Measurements from ENCODE around the gene MCF2L.

The MCF2L gene

GRCh38 chr13:113002913-113003290 lies 33.9 kb downstream of the MCF2L start:
- Histone ChIP-seq H3K79me2 (ENCODE audit: insufficient read depth, low read length) (no peaks in the 10 kb centered on the region), H4K20me1 (ENCODE audit: low read depth, low read length) (no peaks in the 10 kb centered on the region; the same call in 1 of the 2 replicates), H3K4me2 (ENCODE audit: low read depth, low read length, poor library complexity, severe bottlenecking) (no peak overlapping the region), H3K9ac (ENCODE audit: low read length) (no peak overlapping the region), H3K9me3 (ENCODE audit: insufficient read depth, low read length) (no peaks in the 10 kb centered on the region), H3K4me3 (ENCODE audit: insufficient read depth, low read length, poor library complexity, severe bottlenecking) (no peak overlapping the region), H3K27me3 (ENCODE audit: low read length) (no peaks in the 10 kb centered on the region), H3K9me2 (replicated peaks; ENCODE audit: insufficient read depth, low read length) (no peaks in the 10 kb centered on the region), H3K27ac (ENCODE audit: low read depth, low read length) (no peak overlapping the region), H2AFZ (ENCODE audit: low read depth, low read length, severe bottlenecking) (no peak overlapping the region), H3K36me3 (ENCODE audit: low read length) (no peaks in the 10 kb centered on the region), H3F3A (ENCODE audit: insufficient read depth) (no peaks in the 10 kb centered on the region)
- TF ChIP-seq, protein P1, sequence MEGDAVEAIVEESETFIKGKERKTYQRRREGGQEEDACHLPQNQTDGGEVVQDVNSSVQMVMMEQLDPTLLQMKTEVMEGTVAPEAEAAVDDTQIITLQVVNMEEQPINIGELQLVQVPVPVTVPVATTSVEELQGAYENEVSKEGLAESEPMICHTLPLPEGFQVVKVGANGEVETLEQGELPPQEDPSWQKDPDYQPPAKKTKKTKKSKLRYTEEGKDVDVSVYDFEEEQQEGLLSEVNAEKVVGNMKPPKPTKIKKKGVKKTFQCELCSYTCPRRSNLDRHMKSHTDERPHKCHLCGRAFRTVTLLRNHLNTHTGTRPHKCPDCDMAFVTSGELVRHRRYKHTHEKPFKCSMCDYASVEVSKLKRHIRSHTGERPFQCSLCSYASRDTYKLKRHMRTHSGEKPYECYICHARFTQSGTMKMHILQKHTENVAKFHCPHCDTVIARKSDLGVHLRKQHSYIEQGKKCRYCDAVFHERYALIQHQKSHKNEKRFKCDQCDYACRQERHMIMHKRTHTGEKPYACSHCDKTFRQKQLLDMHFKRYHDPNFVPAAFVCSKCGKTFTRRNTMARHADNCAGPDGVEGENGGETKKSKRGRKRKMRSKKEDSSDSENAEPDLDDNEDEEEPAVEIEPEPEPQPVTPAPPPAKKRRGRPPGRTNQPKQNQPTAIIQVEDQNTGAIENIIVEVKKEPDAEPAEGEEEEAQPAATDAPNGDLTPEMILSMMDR (IDR thresholded peaks at IDR 0.05; ENCODE audit: insufficient read depth, low read length, poor library complexity, severe bottlenecking) = no peak
- TF ChIP-seq EZH2phosphoT487 (conservative IDR thresholded peaks at IDR 0.05; ENCODE audit: low read length) = no peak

DNA sequence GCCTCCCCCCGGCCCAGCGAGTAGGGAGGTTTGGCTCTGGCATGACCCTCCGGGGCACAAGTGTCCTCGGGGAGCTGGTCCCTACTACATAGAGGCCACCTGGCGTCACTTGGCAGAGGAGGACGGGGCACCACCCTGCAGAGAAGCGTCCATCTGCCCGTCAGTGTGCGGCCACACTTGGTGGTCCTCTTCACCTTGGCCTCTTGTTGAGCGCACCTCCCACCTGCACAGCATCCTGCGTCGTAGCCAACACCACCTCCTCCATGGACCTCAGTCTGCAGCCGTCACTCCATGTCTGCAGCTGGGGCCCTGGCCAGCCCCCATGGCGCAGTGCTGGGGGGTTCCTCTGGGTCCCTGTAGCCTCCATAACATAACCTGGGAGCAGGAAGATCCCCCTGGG lies 35.1 kb downstream of the MCF2L start:
- H3K79me2 ChIP-seq (ENCODE audit: insufficient read depth, low read length) = no peaks in the 10 kb centered on the region
- no peaks in the 10 kb centered on the region for H3K9me3 ChIP-seq (ENCODE audit: insufficient read depth, low read length)
- no peak overlapping the region for H2AFZ ChIP-seq (ENCODE audit: low read depth, low read length, severe bottlenecking)
- no peak overlapping the region for H3K27ac ChIP-seq (ENCODE audit: low read depth, low read length)
- TF ChIP-seq EZH2phosphoT487 (conservative IDR thresholded peaks at IDR 0.05; ENCODE audit: low read length) = no peak
- TF ChIP-seq, protein P1 (IDR thresholded peaks at IDR 0.05; ENCODE audit: insufficient read depth, low read length, poor library complexity, severe bottlenecking) = no peak
- H3F3A ChIP-seq (ENCODE audit: insufficient read depth) = no peaks in the 10 kb centered on the region
- no peaks in the 10 kb centered on the region for H3K36me3 ChIP-seq (ENCODE audit: low read length)
- no peak overlapping the region for H3K4me2 ChIP-seq (ENCODE audit: low read depth, low read length, poor library complexity, severe bottlenecking)
- H3K27me3 ChIP-seq (ENCODE audit: low read length) = no peaks in the 10 kb centered on the region
- no peaks in the 10 kb centered on the region for H4K20me1 ChIP-seq (ENCODE audit: low read depth, low read length)
- H3K9ac ChIP-seq (ENCODE audit: low read length) = no peak overlapping the region
- no peaks in the 10 kb centered on the region for H3K9me2 ChIP-seq (replicated peaks; ENCODE audit: insufficient read depth, low read length)
- no peak overlapping the region for H3K4me3 ChIP-seq (ENCODE audit: insufficient read depth, low read length, poor library complexity, severe bottlenecking)

GRCh38 chr13:113005076-113005865 lies 36.3 kb downstream of the MCF2L start:
- no peak overlapping the region for H3K4me3 ChIP-seq (ENCODE audit: insufficient read depth, low read length, poor library complexity, severe bottlenecking)
- no peak overlapping the region for H3K27ac ChIP-seq (ENCODE audit: low read depth, low read length)
- H2AFZ ChIP-seq (ENCODE audit: low read depth, low read length, severe bottlenecking) = no peak overlapping the region
- TF ChIP-seq, protein P1 (IDR thresholded peaks at IDR 0.05; ENCODE audit: insufficient read depth, low read length, poor library complexity, severe bottlenecking) = no peak
- TF ChIP-seq EZH2phosphoT487 (conservative IDR thresholded peaks at IDR 0.05; ENCODE audit: low read length) = no peak
- H3K79me2 ChIP-seq (ENCODE audit: insufficient read depth, low read length) = no peaks in the 10 kb centered on the region
- H3K9ac ChIP-seq (ENCODE audit: low read length) = no peak overlapping the region
- H3K9me2 ChIP-seq (replicated peaks; ENCODE audit: insufficient read depth, low read length) = no peaks in the 10 kb centered on the region
- no peaks in the 10 kb centered on the region for H3K36me3 ChIP-seq (ENCODE audit: low read length)
- no peaks in the 10 kb centered on the region for H3F3A ChIP-seq (ENCODE audit: insufficient read depth)
- H3K9me3 ChIP-seq (ENCODE audit: insufficient read depth, low read length) = no peaks in the 10 kb centered on the region
- no peaks in the 10 kb centered on the region for H3K27me3 ChIP-seq (ENCODE audit: low read length)
- H4K20me1 ChIP-seq (ENCODE audit: low read depth, low read length) = no peaks in the 10 kb centered on the region
- no peak overlapping the region for H3K4me2 ChIP-seq (ENCODE audit: low read depth, low read length, poor library complexity, severe bottlenecking)
